HAP-1 (cell line): Measurements from ENCODE around the gene FAM170B.

Experiments used
- DNase-seq, 2 experiments: peaks; one replicate each; pipeline ENCODE4 v3.0.0-alpha.2; 2016 to 2020; ENCODE audit warnings: low spot score in 2 of 2
- H3K27me3 ChIP-seq: fragments of 250-450 bp; sonication (Bioruptor Pico); 2 replicates; pipeline ENCODE4 v1.5.1; 2020; ENCODE audit warnings: low read depth, mild to moderate bottlenecking, moderate library complexity
- H3K36me3 ChIP-seq: fragments of 250-450 bp; sonication (Bioruptor Pico); replicated peaks from 2 replicates; pipeline ENCODE4 v1.5.1; 2020; ENCODE audit warnings: mild to moderate bottlenecking
- H3K4me1 ChIP-seq: fragments of 250-450 bp; sonication (Bioruptor Pico); 2 replicates; pipeline ENCODE4 v1.5.1; 2020; ENCODE audit warnings: mild to moderate bottlenecking
- H3K4me3 ChIP-seq: fragments of 250-450 bp; sonication (Bioruptor Pico); 2 replicates; pipeline ENCODE4 v1.5.1; 2020; ENCODE audit warnings: mild to moderate bottlenecking, moderate library complexity
- H3K9me3 ChIP-seq: fragments of 250-450 bp; sonication (Bioruptor Pico); 2 replicates; pipeline ENCODE4 v1.5.1; 2020; ENCODE audit warnings: mild to moderate bottlenecking, moderate library complexity
- in situ Hi-C: fragments of 300-500 bp; cut with MboI; formaldehyde crosslinking; loops from 3 replicates; pipeline ENCODE4 v1.14.3; 2020; ENCODE audit warnings: low sequenced_read_pairs, inconsistent platforms, mixed read lengths

FAM170B gene

DNA sequence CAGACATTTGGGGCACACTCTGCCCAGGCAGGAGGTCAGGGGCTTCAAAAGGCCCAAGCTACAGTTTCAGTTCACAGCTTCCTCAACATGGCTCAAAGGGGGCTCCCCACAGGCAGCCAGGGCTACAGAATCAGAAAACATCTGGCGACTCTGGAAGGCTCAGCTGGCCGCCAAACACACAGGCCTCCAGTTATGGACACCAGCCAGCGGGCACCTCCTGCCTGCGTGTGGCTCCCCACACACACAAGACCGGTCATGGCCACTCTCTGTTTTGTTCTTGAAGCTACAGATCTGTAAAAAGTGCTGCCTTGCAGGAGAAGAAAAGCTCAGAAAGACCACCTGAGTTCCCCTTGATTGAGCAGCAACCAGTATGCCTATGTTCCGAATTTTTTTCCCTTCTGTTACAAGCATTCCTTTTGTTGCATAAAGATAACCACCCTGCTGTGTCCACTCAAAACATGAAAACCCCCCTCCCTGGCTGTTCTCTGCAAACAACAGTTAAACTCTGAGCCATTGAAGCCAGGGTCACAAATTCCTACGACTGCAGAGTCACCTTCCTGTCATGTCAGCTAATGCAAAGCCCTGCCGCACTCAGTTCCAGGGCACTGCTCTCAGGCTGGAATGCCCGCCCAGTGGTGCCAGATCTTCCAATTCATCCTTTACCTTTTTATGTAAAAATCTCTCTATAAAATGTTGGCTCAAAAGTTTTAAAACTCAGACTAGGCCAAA lies 52.1 kb downstream of the FAM170B start:
- H3K27me3 ChIP-seq: no peaks in the 10 kb centered on the region
- no peak overlapping the region for H3K4me3 ChIP-seq
- DNase-seq: no peak
- no peaks in the 10 kb centered on the region for H3K36me3 ChIP-seq
- in situ Hi-C loops: no loop called here
- H3K9me3 ChIP-seq: no peaks in the 10 kb centered on the region; the same call in 1 of the 2 replicates
- H3K4me1 ChIP-seq: no peaks in the 10 kb centered on the region
